ENCODE results near the gene B3GNT9.
A peak's percentile ranks its signal among the peaks of the same experiment; 100 is the strongest.

Gene B3GNT9
- total RNA-seq, result 3.7 to 13.1 (median 4.7) reads per million in 9 experiments

- peak within 1 kb of the TSS in 1 of 2 donors; percentile 57 for H3K27ac Mint-ChIP-seq
- H3K4me3 Mint-ChIP-seq, result peak within 1 kb of the TSS; percentile 81 to 82
- H3K4me1 Mint-ChIP-seq (ENCODE audit: low read depth in 2 of 2), result peaks cover 25 to 28% of the 10 kb centered on the region in 2 donors
- ATAC-seq (replicated peaks), result peak; percentile 27
- H3K27me3 Mint-ChIP-seq, result no peaks in the 10 kb centered on the region
- H3K36me3 Mint-ChIP-seq (ENCODE audit: insufficient read depth), result peaks cover 16% of the 10 kb centered on the region
- no peaks in the 10 kb centered on the region for H3K9me3 Mint-ChIP-seq
- no peak for DNase-seq
Measured at GRCh38 chr16:67150833-67151396, at the start of gene B3GNT9. B3GNT9 (minus strand) TSS chr16:67150998; CDS start chr16:67150485, 513 bp downstream.

GRCh38 chr16:67200491-67200890 lies 49.7 kb upstream of the B3GNT9 start:
- peaks cover 33% of the 10 kb centered on the region for H3K36me3 Mint-ChIP-seq (ENCODE audit: insufficient read depth)
- H3K27me3 Mint-ChIP-seq, result no peaks in the 10 kb centered on the region
- ATAC-seq (replicated peaks) (no peak), DNase-seq (no peak)
- H3K9me3 Mint-ChIP-seq, result no peaks in the 10 kb centered on the region
- no peak overlapping the region for H3K4me3 Mint-ChIP-seq
- no peak overlapping the region for H3K27ac Mint-ChIP-seq
- H3K4me1 Mint-ChIP-seq (ENCODE audit: low read depth in 2 of 2), result peaks cover 15 to 17% of the 10 kb centered on the region in 2 donors

- H3K4me3 Mint-ChIP-seq, result no peak overlapping the region
- H3K9me3 Mint-ChIP-seq, result no peaks in the 10 kb centered on the region
- no peak for ATAC-seq (replicated peaks)
- H3K4me1 Mint-ChIP-seq (ENCODE audit: low read depth in 2 of 2), result peaks cover 17% of the 10 kb centered on the region in 2 donors
- DNase-seq, result no peak
- H3K36me3 Mint-ChIP-seq (ENCODE audit: insufficient read depth), result peaks cover 36% of the 10 kb centered on the region
- no peaks in the 10 kb centered on the region for H3K27me3 Mint-ChIP-seq
- no peak overlapping the region for H3K27ac Mint-ChIP-seq
Measured at GRCh38 chr16:67199808-67200198, 49.0 kb upstream of the B3GNT9 start.

- H3K27me3 Mint-ChIP-seq, result no peaks in the 10 kb centered on the region
- no peak for DNase-seq
- H3K4me3 Mint-ChIP-seq, result no peak within 1 kb of the TSS
- no peak for ATAC-seq (replicated peaks)
- no peaks in the 10 kb centered on the region for H3K9me3 Mint-ChIP-seq
- peaks cover 38% of the 10 kb centered on the region for H3K36me3 Mint-ChIP-seq (ENCODE audit: insufficient read depth)
- no peak within 1 kb of the TSS for H3K27ac Mint-ChIP-seq
- H3K4me1 Mint-ChIP-seq (ENCODE audit: low read depth in 2 of 2), result peaks cover 17% of the 10 kb centered on the region in 2 donors
Measured at GRCh38 chr16:67199011-67199807, 48.4 kb upstream of the B3GNT9 start, which contains the start of gene ELMO3. ELMO3 (plus strand) TSS chr16:67199131; CDS start chr16:67199327, 196 bp downstream.

- Mint-ChIP-seq H3K27ac (no peak overlapping the region), H3K4me1 (ENCODE audit: low read depth in 2 of 2) (peaks cover 25 to 26% of the 10 kb centered on the region in 2 donors), H3K27me3 (no peaks in the 10 kb centered on the region), H3K9me3 (no peaks in the 10 kb centered on the region), H3K4me3 (no peak overlapping the region), H3K36me3 (ENCODE audit: insufficient read depth) (peaks cover 45% of the 10 kb centered on the region)
- ATAC-seq (replicated peaks), result peak; percentile 43
- no peak for DNase-seq
Measured at GRCh38 chr16:67198238-67198734, 47.5 kb upstream of the B3GNT9 start.

- DNase-seq (no peak), ATAC-seq (replicated peaks) (no peak)
- no peaks in the 10 kb centered on the region for H3K9me3 Mint-ChIP-seq
- no peak overlapping the region for H3K4me3 Mint-ChIP-seq
- H3K36me3 Mint-ChIP-seq (ENCODE audit: insufficient read depth), result peaks cover 49% of the 10 kb centered on the region
- no peak overlapping the region for H3K27ac Mint-ChIP-seq
- H3K4me1 Mint-ChIP-seq (ENCODE audit: low read depth in 2 of 2), result peaks cover 30 to 32% of the 10 kb centered on the region in 2 donors
- H3K27me3 Mint-ChIP-seq, result no peaks in the 10 kb centered on the region
Measured at GRCh38 chr16:67197704-67198103, 46.9 kb upstream of the B3GNT9 start.

- peak overlapping the region; percentile 76 to 79 for H3K27ac Mint-ChIP-seq
- H3K27me3 Mint-ChIP-seq, result no peaks in the 10 kb centered on the region
- H3K4me1 Mint-ChIP-seq (ENCODE audit: low read depth in 2 of 2), result peaks cover 33 to 36% of the 10 kb centered on the region in 2 donors
- peak overlapping the region in 1 of 2 donors; percentile 4 for H3K4me3 Mint-ChIP-seq
- H3K9me3 Mint-ChIP-seq, result no peaks in the 10 kb centered on the region
- peaks cover 49% of the 10 kb centered on the region for H3K36me3 Mint-ChIP-seq (ENCODE audit: insufficient read depth)
- DNase-seq, result no peak
- ATAC-seq (replicated peaks), result no peak
Measured at GRCh38 chr16:67196881-67197280, 46.1 kb upstream of the B3GNT9 start.

GRCh38 chr16:67195676-67196075 lies 44.9 kb upstream of the B3GNT9 start:
- Mint-ChIP-seq H3K36me3 (ENCODE audit: insufficient read depth) (peaks cover 47% of the 10 kb centered on the region), H3K4me1 (ENCODE audit: low read depth in 2 of 2) (peaks cover 41 to 42% of the 10 kb centered on the region in 2 donors), H3K4me3 (no peak overlapping the region), H3K27ac (peak overlapping the region; percentile 74 to 79), H3K27me3 (no peaks in the 10 kb centered on the region), H3K9me3 (no peaks in the 10 kb centered on the region)
- ATAC-seq (replicated peaks) (no peak), DNase-seq (no peak)

- peaks cover 41 to 42% of the 10 kb centered on the region in 2 donors for H3K4me1 Mint-ChIP-seq (ENCODE audit: low read depth in 2 of 2)
- H3K4me3 Mint-ChIP-seq, result peak overlapping the region; percentile 84 to 89
- DNase-seq (no peak), ATAC-seq (replicated peaks) (no peak)
- H3K36me3 Mint-ChIP-seq (ENCODE audit: insufficient read depth), result peaks cover 43% of the 10 kb centered on the region
- H3K27ac Mint-ChIP-seq, result peak overlapping the region; percentile 89 to 94
- H3K9me3 Mint-ChIP-seq, result no peaks in the 10 kb centered on the region
- H3K27me3 Mint-ChIP-seq, result no peaks in the 10 kb centered on the region
Measured at GRCh38 chr16:67194260-67194659, 43.5 kb upstream of the B3GNT9 start.

- no peak for DNase-seq
- Mint-ChIP-seq H3K4me3 (peak overlapping the region; percentile 84 to 89), H3K27ac (peak overlapping the region; percentile 89 to 94), H3K4me1 (ENCODE audit: low read depth in 2 of 2) (peaks cover 41 to 42% of the 10 kb centered on the region in 2 donors), H3K9me3 (no peaks in the 10 kb centered on the region), H3K36me3 (ENCODE audit: insufficient read depth) (peaks cover 42% of the 10 kb centered on the region), H3K27me3 (no peaks in the 10 kb centered on the region)
- ATAC-seq (replicated peaks), result no peak
Measured at GRCh38 chr16:67193536-67193935, 42.7 kb upstream of the B3GNT9 start.

- ATAC-seq (replicated peaks), result peak; percentile 45
Measured at GRCh38 chr16:67192781-67193361, 42.1 kb upstream of the B3GNT9 start.

GRCh38 chr16:67191995-67192681 lies 41.3 kb upstream of the B3GNT9 start, which contains the start of gene E2F4:
E2F4 (plus strand) TSS chr16:67192155; CDS start chr16:67192228, 73 bp downstream.
- peaks cover 33% of the 10 kb centered on the region for H3K36me3 Mint-ChIP-seq (ENCODE audit: insufficient read depth)
- H3K4me1 Mint-ChIP-seq (ENCODE audit: low read depth in 2 of 2), result peaks cover 37 to 41% of the 10 kb centered on the region in 2 donors
- DNase-seq (peak; percentile 83 to 85 (median 84)), ATAC-seq (replicated peaks) (peak; percentile 97)
- H3K27me3 Mint-ChIP-seq, result no peaks in the 10 kb centered on the region
- H3K4me3 Mint-ChIP-seq, result peak within 1 kb of the TSS; percentile 84 to 89
- H3K27ac Mint-ChIP-seq, result peak within 1 kb of the TSS; percentile 89 to 94
- H3K9me3 Mint-ChIP-seq, result no peaks in the 10 kb centered on the region

More at GRCh38 chr16:67192781-67193361, 42.1 kb upstream of the B3GNT9 start:
- Mint-ChIP-seq H3K4me3 (peak overlapping the region; percentile 84 to 89), H3K4me1 (ENCODE audit: low read depth in 2 of 2) (peaks cover 37 to 41% of the 10 kb centered on the region in 2 donors), H3K9me3 (no peaks in the 10 kb centered on the region), H3K27me3 (no peaks in the 10 kb centered on the region), H3K36me3 (ENCODE audit: insufficient read depth) (peaks cover 35% of the 10 kb centered on the region), H3K27ac (peak overlapping the region; percentile 89 to 94)
- DNase-seq, result no peak
